Superior temporal gyrus (tissue), 1 donor: ENCODE measurements around the gene CWC15.
"Not testable (repeated sequence)": the region's sequence is repeated elsewhere in the genome, so short reads cannot be mapped to it uniquely, and the experiment has no call there.

Source experiments
- DNase-seq: peaks from one replicate; pipeline ENCODE4 v3.0.0-alpha.2; 2016; ENCODE audit errors: extremely low spot score

Gene CWC15

DNA sequence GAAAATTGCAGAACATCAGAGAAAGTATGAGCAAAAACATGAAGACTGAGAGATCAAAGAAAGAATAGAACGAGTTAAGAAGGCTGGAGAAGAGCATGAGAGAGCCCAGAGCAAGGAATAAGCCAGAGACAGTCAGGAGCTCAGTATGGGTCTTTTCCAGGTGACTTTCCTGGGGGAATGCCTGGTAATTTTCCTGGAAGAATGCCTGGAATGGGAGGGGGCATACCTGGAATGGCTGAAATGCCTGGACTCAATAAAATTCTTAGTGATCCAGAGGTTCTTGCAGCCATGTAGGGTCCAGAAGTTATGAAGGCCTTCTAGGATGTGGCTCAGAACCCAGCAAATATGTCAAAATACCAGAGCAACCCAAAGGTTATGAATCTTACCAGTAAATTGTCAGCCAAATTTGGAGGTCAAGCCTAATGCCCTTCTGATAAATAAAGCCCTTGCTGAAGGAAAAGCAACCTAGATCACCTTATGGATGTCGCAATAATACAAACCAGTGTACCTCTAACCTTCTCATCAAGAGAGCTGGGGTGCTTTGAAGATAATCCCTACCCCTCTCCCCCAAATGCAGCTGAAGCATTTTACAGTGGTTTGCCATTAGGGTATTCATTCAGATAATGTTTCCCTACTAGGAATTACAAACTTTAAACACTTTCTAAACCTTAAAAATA lies 59.5 kb downstream of the CWC15 start:
- not testable (repeated sequence) for DNase-seq

DNA sequence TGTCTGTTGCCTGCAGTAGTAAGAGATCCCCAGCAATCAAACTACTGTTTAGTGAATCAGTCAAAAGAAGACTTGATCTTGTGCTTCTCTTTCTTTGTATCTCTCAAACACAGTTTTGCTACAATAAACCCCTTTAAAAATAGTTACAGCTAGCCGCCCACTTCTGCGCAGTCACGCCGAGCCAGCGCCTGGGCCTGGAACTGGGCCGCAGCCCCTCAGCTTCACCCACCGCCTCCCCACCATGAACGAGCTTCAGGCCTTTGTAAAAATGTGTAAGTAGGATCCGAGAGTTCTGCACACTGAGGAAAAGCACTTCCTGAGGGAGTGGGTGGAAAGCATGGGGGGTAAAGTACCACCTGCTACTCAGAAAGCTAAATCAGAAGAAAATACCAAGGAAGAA lies 60.5 kb downstream of the CWC15 start:
- no peak for DNase-seq
